OCI-LY1 (cell line): ENCODE data around the gene MAPK10.

Experiments used
- H2AFZ ChIP-seq: fragments of 200-600 bp; sonication (generic), shearing (Covaris generic); 2 replicates; pipeline ENCODE4 v1.6.0; 2014; ENCODE audit warnings: antibody characterized with exemption, mild to moderate bottlenecking, low read length
- H3F3A ChIP-seq: fragments of 200-600 bp; sonication (generic), shearing (Covaris generic); 2 replicates; pipeline ENCODE4 v1.6.0; 2014; ENCODE audit warnings: mild to moderate bottlenecking, antibody characterized with exemption, low read length, moderate library complexity; ENCODE audit not compliant: insufficient read depth
- H3K27ac ChIP-seq: fragments of 200-600 bp; sonication (generic); 2 replicates; pipeline ENCODE4 v1.5.1; 2014; ENCODE audit warnings: low read length, mixed run types, mild to moderate bottlenecking, low read depth; ENCODE audit not compliant: poor library complexity, severe bottlenecking
- H3K27me3 ChIP-seq: fragments of 200-600 bp; sonication (generic); 2 replicates; pipeline ENCODE4 v1.6.0; 2014; ENCODE audit warnings: antibody characterized with exemption, mild to moderate bottlenecking, low read length, moderate library complexity; ENCODE audit not compliant: insufficient read depth
- H3K36me3 ChIP-seq: fragments of 200-600 bp; sonication (generic); 2 replicates; pipeline ENCODE4 v1.6.1; 2014; ENCODE audit warnings: mild to moderate bottlenecking, antibody characterized with exemption, low read length, moderate library complexity, mixed read lengths; ENCODE audit not compliant: insufficient read depth
- H3K4me1 ChIP-seq: fragments of 200-600 bp; sonication (generic); 2 replicates; pipeline ENCODE4 v1.5.1; 2014; ENCODE audit warnings: mild to moderate bottlenecking, low read length, moderate library complexity; ENCODE audit not compliant: insufficient read depth, severe bottlenecking
- H3K4me2 ChIP-seq: fragments of 200-600 bp; sonication (generic), shearing (Covaris generic); 2 replicates; pipeline ENCODE4 v1.6.1; 2014; ENCODE audit warnings: low read length
- H3K4me3 ChIP-seq: fragments of 200-600 bp; sonication (generic); 2 replicates; pipeline ENCODE4 v1.5.1; 2014; ENCODE audit warnings: low read length, low read depth, mild to moderate bottlenecking, mixed read lengths; ENCODE audit not compliant: poor library complexity, severe bottlenecking
- H3K79me2 ChIP-seq: fragments of 200-600 bp; shearing (Covaris generic); 2 replicates; pipeline ENCODE4 v1.6.1; 2016; ENCODE audit warnings: mixed run types, low read length, mixed read lengths; ENCODE audit not compliant: insufficient read depth
- H3K9ac ChIP-seq: fragments of 200-600 bp; sonication (generic), shearing (Covaris generic); 2 replicates; pipeline ENCODE4 v1.6.1; 2014; ENCODE audit warnings: mild to moderate bottlenecking, low read length, mixed read lengths
- H3K9me2 ChIP-seq: fragments of 200-600 bp; sonication (generic), shearing (Covaris generic); 2 replicates; pipeline ENCODE4 v1.6.1; 2014; ENCODE audit warnings: low read depth, mild to moderate bottlenecking, low read length, mixed read lengths
- H3K9me3 ChIP-seq: fragments of 200-600 bp; shearing (Covaris generic); 2 replicates; pipeline ENCODE4 v1.6.1; 2014; ENCODE audit warnings: low read length, mixed read lengths
- H4K20me1 ChIP-seq: fragments of 200-600 bp; sonication (generic), shearing (Covaris generic); 2 replicates; pipeline ENCODE4 v1.6.0; 2016; ENCODE audit warnings: mild to moderate bottlenecking, low read length; ENCODE audit not compliant: insufficient read depth
- CTCF ChIP-seq: fragments of 200-600 bp; sonication (generic), shearing (Covaris generic); IDR thresholded peaks from 2 replicates; pipeline ENCODE4 v1.5.1; 2017; ENCODE audit warnings: mild to moderate bottlenecking, antibody characterized with exemption, low read length, moderate library complexity, mixed read lengths
- EZH2 ChIP-seq: fragments of 200-600 bp; sonication (generic), shearing (Covaris generic); IDR thresholded peaks from 2 replicates; pipeline ENCODE4 v1.8.0; 2017; ENCODE audit warnings: borderline replicate concordance, mixed run types, mild to moderate bottlenecking, antibody characterized with exemption, low read length, moderate library complexity, mixed read lengths

The MAPK10 gene

GRCh38 chr4:85994576-85994975 is 365.3 kb downstream of the MAPK10 start:
- H3K9ac ChIP-seq: no peak overlapping the region
- H3K79me2 ChIP-seq: no peaks in the 10 kb centered on the region
- TF ChIP-seq EZH2 (no peak), CTCF (no peak)
- no peaks in the 10 kb centered on the region for H3K27me3 ChIP-seq
- no peaks in the 10 kb centered on the region for H3F3A ChIP-seq
- no peaks in the 10 kb centered on the region for H3K4me1 ChIP-seq
- peaks cover 65% of the 10 kb centered on the region for H3K36me3 ChIP-seq
- H4K20me1 ChIP-seq: no peaks in the 10 kb centered on the region
- H3K4me2 ChIP-seq: no peak overlapping the region
- no peak overlapping the region for H2AFZ ChIP-seq
- no peaks in the 10 kb centered on the region for H3K9me3 ChIP-seq
- H3K9me2 ChIP-seq: no peaks in the 10 kb centered on the region
- H3K27ac ChIP-seq: no peak overlapping the region
- H3K4me3 ChIP-seq: no peak overlapping the region

- Histone ChIP-seq H3F3A (no peaks in the 10 kb centered on the region), H3K9me2 (no peaks in the 10 kb centered on the region), H3K4me3 (no peak overlapping the region), H3K9ac (no peak overlapping the region), H3K27ac (no peak overlapping the region), H3K27me3 (no peaks in the 10 kb centered on the region), H3K79me2 (no peaks in the 10 kb centered on the region), H3K9me3 (no peaks in the 10 kb centered on the region), H3K4me2 (no peak overlapping the region), H4K20me1 (no peaks in the 10 kb centered on the region), H3K36me3 (peaks cover 66% of the 10 kb centered on the region), H3K4me1 (no peaks in the 10 kb centered on the region), H2AFZ (no peak overlapping the region)
- TF ChIP-seq CTCF (no peak), EZH2 (no peak)
Observed at GRCh38 chr4:85993641-85994040, 366.2 kb downstream of the MAPK10 start.

- Histone ChIP-seq H3K9ac (no peak overlapping the region), H3K36me3 (peaks cover 77% of the 10 kb centered on the region), H2AFZ (no peak overlapping the region), H3K4me3 (no peak overlapping the region), H3K4me2 (no peak overlapping the region), H3K27me3 (no peaks in the 10 kb centered on the region), H4K20me1 (no peaks in the 10 kb centered on the region), H3K79me2 (no peaks in the 10 kb centered on the region), H3K27ac (no peak overlapping the region), H3K9me3 (no peaks in the 10 kb centered on the region), H3K9me2 (no peaks in the 10 kb centered on the region), H3K4me1 (no peaks in the 10 kb centered on the region), H3F3A (no peaks in the 10 kb centered on the region)
- TF ChIP-seq CTCF: no peak
- no peak for TF ChIP-seq EZH2
Observed at GRCh38 chr4:85986266-85986665, 373.6 kb downstream of the MAPK10 start.
